ENCODE data around the gene TMEM151B.
A peak's percentile ranks its signal among the peaks of the same experiment; 100 is the strongest.

TMEM151B gene

DNA sequence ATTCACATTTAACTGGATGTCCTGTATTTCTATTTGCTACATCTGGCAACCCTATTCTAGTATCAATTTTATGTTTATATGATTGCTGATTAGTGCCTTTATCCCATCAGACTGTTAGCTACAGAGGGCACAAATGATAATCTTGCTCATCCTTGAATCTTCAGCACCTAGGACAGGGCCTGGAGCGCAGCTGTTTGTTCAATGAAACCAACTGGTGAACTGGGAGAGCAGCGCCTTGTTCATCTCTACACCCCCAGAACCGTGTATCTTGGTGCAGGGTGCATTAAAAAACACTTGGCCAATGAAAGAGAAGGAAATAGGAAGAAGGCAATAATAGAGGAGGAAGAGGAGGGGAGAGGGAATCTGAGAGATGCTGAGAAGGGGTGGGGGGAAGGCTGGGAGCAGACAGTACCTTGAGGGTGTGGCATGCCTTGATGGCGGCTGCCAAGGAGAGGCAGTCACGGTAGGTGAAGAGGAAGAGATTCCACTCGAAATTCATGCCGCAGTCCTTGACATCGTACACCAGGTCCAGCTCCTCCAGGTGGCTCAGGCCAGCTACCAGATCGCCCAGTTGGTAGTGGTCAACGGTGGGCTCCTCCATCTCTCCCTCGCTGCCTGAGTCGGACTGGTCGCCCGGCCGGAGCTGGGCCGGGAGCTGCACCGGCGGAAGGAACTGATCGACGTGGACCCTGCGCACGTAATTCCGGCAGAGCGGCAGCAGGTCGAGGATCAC lies 15.5 kb downstream of the TMEM151B start:
- no peak for DNase-seq

DNA sequence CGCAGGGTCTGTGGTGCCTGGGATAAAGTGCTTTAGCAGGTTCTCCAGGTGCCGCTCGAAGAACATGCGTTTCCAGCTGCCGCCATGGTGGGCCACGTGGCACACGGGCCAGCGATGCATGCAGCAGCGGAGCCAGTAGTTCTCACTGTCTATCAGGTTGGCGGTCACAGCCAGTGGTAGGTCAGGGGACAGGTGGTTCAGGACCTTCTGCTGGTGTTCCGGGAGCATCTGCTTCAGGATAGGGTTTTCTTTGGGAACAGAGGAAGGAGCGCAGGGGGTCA lies 16.0 kb downstream of the TMEM151B start:
- DNase-seq = no peak

DNA sequence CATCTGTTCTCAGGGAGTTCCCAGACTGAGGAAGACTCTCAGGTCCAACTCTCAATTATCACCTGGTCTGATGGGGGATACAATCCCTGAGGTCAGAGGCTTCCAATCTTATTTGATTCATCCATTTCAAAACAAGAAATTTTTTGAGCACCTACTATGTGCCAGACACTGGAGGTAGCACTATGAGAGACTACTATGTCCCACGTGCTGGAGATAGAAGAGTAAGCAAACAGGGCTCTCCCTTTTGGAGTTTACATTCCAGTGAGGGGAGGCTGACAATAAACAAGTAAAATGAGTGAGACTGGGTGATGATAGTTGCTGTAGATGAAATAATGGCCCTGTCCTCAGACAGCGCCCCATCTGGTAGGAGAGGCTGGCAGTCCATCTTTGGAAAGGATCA lies 16.5 kb downstream of the TMEM151B start:
- DNase-seq = no peak

DNA sequence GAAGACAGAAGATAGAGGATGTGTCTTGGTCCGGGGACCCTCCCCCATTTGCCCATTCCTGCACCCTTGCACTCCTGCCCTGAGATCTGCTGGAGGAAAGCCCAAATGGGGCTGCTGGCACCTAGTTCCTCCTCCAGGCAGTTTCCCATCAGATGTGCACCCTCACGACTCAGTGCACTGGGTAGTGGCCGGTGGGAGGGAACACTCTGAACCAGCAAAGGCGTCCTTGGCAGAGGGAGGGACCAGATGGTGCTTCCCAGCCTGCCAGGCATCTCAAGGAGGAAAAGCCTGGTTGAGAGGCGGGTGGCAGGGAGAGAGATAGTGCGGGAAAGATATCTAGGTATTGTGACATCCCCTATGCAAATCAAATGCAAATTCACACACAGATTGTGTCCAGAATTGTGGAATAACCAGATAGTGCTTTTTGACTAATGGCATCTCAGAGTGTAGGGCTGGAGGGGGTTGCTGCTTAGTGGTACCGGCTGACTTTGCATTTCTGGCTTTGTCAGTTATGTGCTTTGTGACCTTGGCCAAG lies 19.5 kb downstream of the TMEM151B start:
- no peak for DNase-seq

DNA sequence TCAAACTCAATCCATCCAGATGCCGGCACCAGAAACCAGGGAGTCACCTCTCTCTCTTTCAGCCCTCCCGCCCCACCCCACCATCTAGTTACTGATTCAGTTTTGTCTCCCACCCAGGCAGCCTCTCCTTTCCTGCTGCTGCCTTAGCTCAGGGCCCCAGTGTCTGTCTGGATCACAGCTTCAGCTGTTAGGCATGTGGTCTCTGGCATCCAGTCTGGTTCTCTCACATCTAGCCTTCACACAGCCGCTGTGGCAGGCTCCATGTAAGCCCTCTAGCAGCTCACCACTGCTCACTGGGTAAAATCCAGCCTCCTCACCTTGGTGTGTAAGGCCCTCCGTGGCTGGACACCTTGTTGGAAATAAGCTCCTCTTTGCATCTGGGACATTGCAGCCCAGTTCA lies 21.6 kb downstream of the TMEM151B start:
- no peak for DNase-seq

DNA sequence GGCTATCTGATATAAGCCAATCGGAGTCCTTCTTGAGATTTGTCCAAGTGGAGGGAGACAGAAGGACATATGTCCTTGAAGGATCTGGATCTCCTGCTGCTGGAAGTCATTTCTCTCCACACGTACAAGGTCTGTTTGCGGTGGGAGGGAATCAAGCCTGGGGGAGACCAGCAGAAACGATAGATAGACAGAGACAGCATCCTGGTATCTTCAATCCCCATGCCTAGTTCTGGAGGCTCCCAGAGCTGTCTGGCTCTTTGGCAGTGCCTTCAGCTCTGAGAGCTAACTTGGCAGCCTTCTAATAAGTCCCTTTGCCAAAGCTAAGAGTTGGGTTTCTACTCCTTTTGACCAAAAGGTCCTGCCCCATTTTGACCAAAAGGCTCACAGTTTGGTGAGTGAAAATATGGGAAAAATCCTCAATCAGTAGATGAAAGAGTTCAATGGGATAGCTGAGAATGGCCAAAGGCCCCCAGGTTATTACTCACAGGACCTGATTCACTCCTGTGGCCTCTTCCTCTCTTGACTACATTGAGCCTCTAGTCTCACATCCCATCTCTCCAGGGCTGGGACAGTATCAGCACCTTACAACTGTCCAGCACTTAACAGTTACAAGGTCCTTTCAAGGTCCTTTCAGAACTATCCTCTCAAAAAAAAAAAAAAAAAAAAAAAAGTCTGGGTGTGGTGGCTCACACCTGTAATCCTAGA lies 22.6 kb downstream of the TMEM151B start:
- DNase-seq = no peak

DNA sequence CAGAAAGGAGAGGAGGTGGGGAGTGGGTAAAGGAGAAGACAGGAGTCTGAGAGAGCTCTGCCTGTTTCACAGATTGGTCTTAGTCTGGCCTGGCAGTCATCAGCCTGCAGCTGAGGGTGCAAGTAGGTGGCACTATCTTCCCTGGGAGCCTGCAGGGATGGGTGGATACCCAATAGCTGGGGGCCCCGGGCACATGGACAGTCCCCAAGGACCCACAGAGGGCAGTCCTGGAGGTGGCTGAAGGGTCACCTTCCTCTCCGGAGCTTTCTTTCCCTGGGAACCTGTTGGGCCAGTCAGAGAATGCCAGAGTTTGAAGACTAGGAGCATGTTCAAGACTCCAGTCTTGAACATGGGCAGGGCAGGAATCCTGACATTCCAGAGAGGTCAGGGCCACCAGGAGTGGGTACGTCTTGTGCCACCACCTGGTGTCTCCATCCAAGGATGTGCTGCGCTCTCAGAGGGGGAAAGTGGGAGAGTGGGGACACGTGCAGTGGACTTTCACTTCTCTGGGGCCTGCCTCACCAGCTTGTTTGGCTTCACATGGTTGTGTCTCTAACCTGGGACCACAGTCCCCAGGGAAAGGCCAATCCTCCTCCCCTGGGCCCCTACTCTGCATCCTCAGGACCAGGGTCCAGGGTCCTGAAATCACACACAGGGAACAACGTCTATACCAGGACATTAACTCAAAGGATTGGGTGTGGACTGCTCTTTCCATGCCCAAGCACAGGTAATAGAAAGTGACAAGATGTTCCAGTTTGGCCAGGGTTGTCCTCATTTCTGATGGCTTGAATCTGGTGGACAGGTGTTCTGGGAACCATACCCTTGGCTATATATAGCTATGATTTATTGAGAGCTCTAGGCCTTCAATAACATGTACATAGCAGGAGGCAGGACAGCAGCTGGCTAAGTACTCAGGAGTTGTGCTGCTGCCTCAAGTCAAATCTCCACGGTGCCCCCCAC lies 24.9 kb downstream of the TMEM151B start:
- no peak for DNase-seq

DNA sequence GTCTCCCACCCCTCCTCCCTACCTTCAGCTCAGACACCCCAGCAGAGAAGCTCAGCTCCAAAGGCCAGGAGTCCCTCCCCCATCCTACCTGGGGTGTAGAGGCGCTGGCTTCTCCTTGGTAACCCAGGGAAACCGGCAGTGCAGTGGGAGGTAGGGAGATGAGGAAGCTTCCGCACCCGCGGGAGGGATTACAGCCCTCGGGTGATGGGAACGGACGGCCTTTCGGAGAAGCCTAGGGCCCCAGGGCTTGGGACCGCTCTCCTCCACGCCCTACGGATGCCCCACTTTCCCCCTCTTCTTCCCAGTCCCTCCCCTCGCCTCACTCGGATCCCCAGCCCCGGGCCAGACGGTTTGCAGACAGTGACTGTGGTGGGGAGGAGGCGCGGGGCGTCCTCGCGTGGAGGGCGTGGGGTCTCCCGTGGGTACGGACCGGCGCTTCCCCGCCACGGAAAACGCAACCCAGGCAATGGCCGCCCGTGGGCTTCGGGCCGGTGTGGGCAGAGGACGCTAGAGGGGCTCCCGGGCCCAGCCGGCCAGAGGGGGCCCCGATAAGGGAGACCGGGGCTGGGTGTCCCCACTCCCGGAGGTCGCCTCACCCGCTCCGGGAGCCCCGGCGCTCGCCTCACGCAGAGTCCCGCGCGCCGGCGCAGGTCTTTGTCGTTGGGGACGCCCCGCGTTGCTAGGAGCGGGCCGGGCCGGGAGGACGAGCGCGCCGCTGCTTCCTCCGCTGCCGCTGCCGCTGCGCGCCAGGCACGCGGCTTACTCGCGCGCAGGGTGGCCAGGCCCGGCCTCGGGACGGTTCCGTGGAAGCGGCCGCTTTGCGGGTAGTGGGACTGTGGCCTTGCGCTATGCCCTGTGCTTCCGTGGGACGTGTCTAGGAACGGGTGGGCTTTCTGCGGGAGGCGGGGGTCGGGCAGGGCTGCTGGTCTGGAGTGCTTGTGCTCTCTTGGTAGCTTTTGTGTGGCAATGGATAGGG lies 27.1 kb downstream of the TMEM151B start:
- no peak for DNase-seq

DNA sequence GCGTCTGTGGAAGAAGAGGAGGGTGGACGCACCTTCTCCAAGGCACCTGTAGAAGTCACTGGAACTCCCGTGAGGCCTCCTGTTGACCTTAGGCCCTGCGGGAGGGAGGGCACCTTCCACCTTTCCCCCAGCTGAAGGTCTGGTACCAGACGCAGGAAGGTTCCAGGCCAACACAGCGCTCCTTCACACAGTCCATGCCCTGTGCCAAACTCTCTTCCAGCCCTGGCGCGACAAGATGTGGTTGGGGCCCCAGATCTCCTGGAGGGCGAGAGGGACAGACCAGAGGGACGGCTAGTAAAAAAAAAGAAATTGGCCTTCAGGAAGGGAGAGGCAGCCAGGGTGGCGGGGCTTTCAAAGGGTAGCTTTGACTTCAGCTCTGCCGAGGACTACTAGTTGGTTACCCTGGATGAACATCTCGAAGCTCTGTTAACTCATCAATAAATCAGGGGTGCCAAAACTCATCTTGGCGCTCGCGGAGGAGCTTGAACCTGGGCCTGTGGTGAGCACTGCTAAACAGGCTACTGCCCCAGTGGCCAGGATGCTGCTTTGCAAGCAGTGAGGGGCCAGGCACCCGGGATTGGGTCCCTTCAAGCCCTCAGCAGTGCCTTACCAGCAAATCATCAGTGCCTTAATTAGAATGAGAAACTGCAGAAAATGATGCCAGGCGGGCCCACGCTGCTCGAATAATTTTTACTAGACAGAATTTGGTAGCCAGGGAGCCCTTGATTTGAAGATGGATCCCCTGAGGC lies 28.0 kb downstream of the TMEM151B start:
- DNase-seq = no peak

DNA sequence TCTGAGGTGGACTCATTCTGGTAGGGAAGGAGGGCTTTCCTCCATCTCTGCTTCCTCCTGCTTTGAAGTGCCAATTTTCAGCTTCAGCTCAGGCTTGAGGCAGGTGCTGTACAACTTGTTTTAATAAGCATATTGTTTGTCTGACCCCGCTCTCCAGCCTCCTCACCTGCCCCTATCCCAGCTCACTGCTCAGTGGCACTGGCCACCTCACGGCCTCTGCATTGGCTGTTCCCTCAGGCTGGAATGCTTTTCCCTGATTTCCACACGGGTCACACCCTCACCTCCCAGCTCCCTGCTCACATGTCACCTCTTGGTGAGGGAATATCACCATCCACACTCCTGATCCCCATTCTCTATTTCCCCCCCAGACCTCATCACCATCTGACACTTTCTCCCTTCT lies 28.6 kb downstream of the TMEM151B start:
- DNase-seq = no peak

DNA sequence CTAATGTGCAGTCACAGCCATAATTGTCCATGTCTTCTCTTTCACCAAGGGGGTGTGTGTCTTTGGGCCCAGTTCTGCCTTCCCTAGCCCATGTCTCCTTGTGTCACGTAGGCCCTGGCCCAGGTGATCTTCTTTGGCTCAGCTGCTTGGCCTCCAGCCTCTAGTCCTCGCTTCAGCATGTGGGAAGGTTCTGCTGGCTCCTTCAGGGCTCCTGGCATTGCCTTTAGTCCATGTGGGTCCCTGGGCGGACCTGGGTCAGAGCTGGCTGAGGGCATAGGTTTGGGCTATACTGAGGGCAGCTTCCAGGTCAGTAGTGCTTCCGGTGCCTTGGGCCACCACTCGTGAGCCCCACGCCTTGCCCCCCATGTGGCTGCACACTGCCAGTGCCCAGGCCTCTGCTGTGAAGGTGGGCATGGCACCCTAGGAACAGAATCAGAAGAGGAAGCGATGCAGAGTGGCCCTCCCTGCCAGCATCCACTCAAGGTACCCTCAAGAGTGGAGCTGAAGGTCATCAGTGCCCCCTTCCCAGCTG lies 30.1 kb downstream of the TMEM151B start:
- no peak for DNase-seq

DNA sequence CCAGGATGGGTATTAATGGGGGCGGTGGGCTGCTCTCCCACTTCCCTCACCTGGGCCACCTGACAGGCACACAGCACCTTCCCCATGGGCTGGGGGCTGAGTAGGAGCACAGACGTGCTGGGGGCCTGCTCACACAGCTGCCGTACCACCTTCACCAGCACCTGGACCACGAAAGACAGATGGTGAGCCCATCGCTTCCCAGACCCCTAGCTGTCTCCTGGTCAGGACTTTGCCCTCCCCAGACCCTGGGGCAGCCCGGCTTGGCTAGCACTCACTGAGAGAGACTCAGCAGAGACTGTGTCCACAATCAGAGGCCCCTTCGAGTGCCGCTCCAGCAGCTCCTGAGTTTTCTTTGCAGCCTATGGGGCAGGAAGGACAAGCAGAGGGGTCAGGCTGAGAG lies 30.9 kb downstream of the TMEM151B start:
- DNase-seq = no peak

DNA sequence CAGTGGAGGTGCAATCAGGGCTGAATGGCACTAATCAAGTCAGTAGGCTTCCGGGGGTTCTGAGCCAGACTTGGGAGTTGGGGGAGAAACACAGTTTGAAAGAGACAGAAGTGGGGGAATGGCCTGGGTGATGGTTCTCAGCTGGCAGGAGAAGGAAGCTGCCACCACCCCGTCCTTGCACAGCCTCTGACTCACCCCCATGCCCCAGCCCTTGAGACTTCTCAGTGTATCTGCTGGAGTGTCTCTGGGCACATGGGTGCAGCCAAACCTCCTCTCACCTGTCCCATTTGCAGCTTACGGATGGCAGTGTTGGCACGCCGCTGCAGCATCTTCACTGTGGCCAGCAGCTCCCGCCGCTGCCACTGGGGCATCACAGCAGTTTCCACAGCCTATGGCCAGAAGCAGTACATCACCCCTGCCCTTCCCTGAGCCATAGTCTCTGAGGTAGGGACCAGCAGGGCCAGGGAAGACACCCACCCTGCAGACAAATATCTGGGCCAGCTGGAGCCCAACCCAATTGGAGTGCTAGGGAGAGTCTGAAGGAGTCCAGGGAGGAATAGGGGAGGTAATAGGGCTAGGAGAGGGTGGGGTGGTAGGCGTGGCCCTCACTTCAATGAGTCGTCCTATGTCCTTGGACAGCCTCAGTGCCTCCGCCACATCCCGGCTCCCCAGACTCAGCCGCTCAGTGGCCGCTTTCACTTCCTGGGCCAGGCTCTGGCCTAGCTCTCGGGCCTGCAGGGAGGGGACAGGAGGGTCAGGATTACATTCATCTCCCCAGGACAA lies 31.7 kb downstream of the TMEM151B start:
- DNase-seq = no peak

DNA sequence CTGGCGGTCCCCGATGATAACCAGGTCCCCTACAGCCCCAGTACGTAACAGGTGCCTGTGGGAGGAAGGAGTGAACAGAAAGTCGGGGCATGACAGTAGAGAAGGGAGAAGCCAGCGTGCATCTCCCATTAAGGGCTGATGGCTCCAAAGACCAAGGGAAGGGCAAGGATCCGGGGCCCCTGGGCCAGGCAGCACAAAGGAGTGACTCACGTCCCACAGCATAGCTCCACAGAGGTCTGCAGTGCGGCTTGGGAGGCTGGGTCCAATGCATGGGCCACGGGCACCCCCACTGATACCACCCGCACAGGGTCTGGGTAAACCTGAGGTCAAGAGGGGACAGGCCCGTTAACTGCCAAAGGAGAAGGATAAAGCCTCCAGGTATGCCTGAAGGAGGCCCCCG lies 32.6 kb downstream of the TMEM151B start:
- DNase-seq = no peak

DNA sequence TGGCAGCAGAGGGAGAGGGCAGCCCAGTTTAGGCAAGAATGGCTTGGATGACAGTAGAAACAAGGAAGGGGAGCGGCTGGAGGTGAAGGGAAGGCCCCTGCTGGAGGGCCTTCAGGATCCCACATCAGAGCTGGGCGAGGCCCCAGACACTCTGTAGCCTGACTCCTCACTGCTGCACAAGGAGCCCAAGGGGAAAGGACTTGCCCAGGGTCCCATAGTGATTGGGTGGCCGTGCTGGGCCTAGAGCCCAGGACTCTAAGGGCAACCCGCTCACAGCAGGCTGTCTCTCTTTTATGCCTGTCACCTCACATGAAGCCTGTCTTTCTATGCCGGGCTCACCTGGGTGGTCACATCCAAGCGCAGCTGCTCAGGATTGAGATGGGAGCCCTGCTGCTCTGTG lies 33.6 kb downstream of the TMEM151B start:
- DNase-seq = no peak

DNA sequence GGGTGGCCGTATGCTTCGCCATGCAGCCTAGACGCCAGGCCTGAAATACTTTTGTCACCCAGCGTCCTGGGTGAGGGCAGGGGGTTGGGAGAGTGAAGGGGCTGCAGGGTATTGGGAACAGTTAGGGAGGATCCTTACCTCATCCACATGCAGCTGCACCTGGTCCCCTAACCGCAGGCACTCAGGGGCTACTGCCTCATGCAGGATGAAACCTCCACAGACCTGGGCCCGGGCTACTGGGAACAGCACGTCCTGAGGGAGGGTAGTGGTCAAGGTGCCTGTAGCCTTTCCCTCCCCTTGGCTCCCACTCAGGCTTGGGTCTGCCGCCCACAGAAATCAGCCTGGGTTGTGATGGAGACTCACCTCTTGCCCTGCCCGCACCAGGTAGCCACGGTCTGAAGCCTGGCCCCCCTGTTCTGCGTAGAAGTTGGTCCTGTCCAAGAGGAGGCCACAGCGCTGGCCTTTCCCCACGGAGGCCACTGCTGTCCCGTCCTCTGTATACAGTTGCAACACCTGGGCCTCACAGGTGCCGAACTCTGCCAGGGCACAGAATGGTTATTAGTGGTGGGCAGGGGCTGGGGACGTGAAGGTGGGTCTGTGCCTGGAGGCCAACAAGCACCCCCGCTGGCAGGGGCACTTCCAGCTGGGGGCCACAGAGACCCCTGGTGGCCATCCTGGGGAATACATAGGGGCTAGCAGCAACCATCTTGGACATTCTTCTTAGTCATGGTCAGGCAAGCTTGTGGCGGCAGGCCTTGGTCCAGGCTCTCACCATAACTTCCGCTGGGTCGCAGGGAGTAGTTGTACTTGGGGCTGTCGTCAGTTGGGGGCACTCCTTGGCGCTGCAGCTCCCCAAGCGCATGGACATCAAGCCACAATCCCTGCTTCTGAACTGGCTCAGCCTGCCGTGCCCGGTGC lies 34.3 kb downstream of the TMEM151B start:
- peak; percentile 53 for DNase-seq

DNA sequence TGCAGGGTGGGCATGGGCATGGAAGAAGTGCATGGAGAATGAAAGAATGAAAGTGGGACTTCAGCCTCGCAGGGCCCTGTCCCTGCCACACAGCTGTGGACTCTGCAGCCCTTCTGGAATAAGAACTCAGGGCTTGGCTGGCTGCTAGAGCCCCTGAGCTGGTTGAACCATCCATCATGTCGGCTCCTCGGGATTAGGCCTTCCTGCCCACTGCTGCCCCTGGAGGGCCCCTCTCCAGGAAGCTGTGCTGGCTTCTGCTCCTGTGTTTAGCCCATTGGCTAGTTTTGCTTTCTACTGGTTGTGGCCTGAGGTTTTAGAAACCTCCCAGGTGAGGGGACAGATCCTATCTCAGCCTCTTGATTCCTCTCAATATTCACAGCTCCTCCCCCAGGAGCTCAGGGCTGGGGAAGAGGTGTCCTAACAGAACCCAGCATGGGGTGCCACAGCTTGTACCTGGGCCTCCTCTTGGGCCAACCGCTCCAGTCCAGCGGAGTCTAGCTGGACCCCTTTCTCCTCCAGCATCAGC lies 35.0 kb downstream of the TMEM151B start:
- DNase-seq = no peak

DNA sequence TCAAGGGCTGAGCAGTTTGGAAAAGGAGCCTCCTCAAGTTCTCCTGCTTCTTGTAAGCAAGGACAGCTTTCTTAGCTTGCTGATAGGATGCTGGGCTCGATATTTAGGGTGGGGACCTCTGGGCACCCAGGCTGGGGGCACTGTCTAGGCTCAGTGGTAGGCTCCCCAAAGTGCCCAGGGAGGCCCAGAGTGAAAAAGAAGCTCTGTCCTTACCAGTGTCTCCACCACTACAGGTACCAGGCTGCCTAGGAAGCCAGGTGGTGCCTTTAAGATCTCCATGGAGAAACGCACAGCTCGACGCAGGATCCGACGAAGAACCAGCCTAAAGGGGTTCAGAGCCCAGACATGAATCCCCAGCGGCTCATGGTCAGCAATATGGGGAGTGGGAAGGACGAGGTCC lies 36.5 kb downstream of the TMEM151B start:
- no peak for DNase-seq

DNA sequence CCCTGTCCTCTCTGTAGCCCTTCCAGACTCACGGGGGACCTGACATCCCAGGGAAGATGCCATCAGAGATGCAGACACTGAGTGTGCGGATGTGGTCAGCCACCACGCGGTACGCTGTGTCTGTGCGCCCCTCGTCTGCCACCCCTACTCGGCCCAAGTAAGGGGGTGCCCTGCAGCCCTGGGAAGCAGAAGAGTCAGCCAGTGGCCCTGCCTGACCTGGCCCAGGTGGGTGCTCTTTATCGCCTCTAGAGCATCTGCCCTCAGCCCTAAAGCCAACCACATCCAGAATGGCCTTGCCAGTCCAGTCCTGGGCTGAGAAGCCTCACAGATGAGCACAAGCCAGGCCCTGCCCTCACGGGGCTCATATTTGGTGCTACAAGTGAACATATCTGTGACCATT lies 37.0 kb downstream of the TMEM151B start:
- DNase-seq = no peak
